Astrocyte (in vitro differentiated cells and primary cell): ENCODE results near the gene WNT16. TPM values are rescaled to one million over a fixed set of nuclear protein-coding genes. Genes with fewer than 3 reads are reported as not detected.

Experiments used
- DNase-seq: peaks from one replicate; pipeline ENCODE4 v3.0.0-alpha.2; 2010; ENCODE audit warnings: low read depth
- FAIRE-seq: peaks from 2 replicates; lab custom pipeline; 2011; peaks lifted over from hg19 to GRCh38; lab: Jason Lieb, UNC
- H2AFZ ChIP-seq: 2 replicates; pipeline ENCODE4 v1.6.0; 2012; ENCODE audit warnings: low read depth, low read length, inconsistent platforms
- H3K27ac ChIP-seq: 2 replicates; pipeline ENCODE4 v1.5.1; 2011; ENCODE audit warnings: low read depth, low read length, inconsistent platforms
- H3K27me3 ChIP-seq: 2 replicates; pipeline ENCODE4 v1.6.0; 2011; ENCODE audit warnings: low read length, inconsistent platforms; ENCODE audit not compliant: insufficient read depth
- H3K36me3 ChIP-seq: 2 replicates; pipeline ENCODE4 v1.5.1; 2011; ENCODE audit warnings: low read length, inconsistent platforms; ENCODE audit not compliant: insufficient read depth
- H3K4me1 ChIP-seq: 2 replicates; pipeline ENCODE4 v1.5.1; 2011; ENCODE audit warnings: low read length, inconsistent platforms; ENCODE audit not compliant: insufficient read depth
- H3K4me2 ChIP-seq: 2 replicates; pipeline ENCODE4 v1.6.0; 2012; ENCODE audit warnings: low read length, inconsistent platforms
- H3K4me3 ChIP-seq: 2 replicates; pipeline ENCODE4 v1.5.1; 2011; ENCODE audit warnings: low read depth, mild to moderate bottlenecking, low read length, inconsistent platforms; ENCODE audit not compliant: insufficient read depth
- H3K79me2 ChIP-seq: 2 replicates; pipeline ENCODE4 v1.6.0; 2012; ENCODE audit warnings: mild to moderate bottlenecking, low read length, inconsistent platforms; ENCODE audit not compliant: insufficient read depth
- H3K9ac ChIP-seq: 2 replicates; pipeline ENCODE4 v1.6.0; 2012; ENCODE audit warnings: mild to moderate bottlenecking, low read length, inconsistent platforms
- H3K9me3 ChIP-seq: 2 replicates; pipeline ENCODE4 v1.5.1; 2012; ENCODE audit warnings: low read depth, mild to moderate bottlenecking, low read length, inconsistent platforms; ENCODE audit not compliant: insufficient read depth
- H4K20me1 ChIP-seq: 2 replicates; pipeline ENCODE4 v1.6.0; 2012; ENCODE audit warnings: low read length, inconsistent platforms; ENCODE audit not compliant: insufficient read depth
- H3K27ac Mint-ChIP-seq: one replicate; pipeline ENCODE4 v1.8.0; 2021; ENCODE audit warnings: mild to moderate bottlenecking, mixed read lengths; ENCODE audit not compliant: unreplicated experiment
- H3K27me3 Mint-ChIP-seq: one replicate; pipeline ENCODE4 v1.8.0; 2021; ENCODE audit warnings: low read depth, mixed read lengths; ENCODE audit not compliant: unreplicated experiment
- H3K36me3 Mint-ChIP-seq: one replicate; pipeline ENCODE4 v1.8.0; 2021; ENCODE audit warnings: low read depth, mixed read lengths; ENCODE audit not compliant: unreplicated experiment
- H3K4me1 Mint-ChIP-seq: one replicate; pipeline ENCODE4 v1.8.0; 2021; ENCODE audit warnings: low read depth, mixed read lengths; ENCODE audit not compliant: unreplicated experiment
- H3K4me3 Mint-ChIP-seq: one replicate; pipeline ENCODE4 v1.8.0; 2021; ENCODE audit warnings: mild to moderate bottlenecking, moderate library complexity, mixed read lengths; ENCODE audit not compliant: unreplicated experiment
- H3K9me3 Mint-ChIP-seq: one replicate; pipeline ENCODE4 v1.8.0; 2021; ENCODE audit warnings: mild to moderate bottlenecking, mixed read lengths; ENCODE audit not compliant: unreplicated experiment
- CTCF ChIP-seq: IDR thresholded peaks from 2 replicates; pipeline ENCODE4 v1.5.1; 2011; ENCODE audit warnings: low read depth, mild to moderate bottlenecking, inconsistent platforms, low read length, moderate library complexity; ENCODE audit not compliant: insufficient read depth
- EZH2 ChIP-seq: IDR thresholded peaks from 2 replicates; pipeline ENCODE4 v1.6.1; 2012; ENCODE audit warnings: mild to moderate bottlenecking, low read length, inconsistent platforms; ENCODE audit not compliant: insufficient read depth
- total RNA-seq: library from RNA; stranded (reverse); gene quantifications from 2 replicates; pipeline ENCODE4 v1.2.1, GENCODE V29; 2021

The WNT16 gene
- total RNA-seq, 1 donor from 2014 or later = 0.07 TPM

- no peak for TF ChIP-seq CTCF
- TF ChIP-seq EZH2 = no peak
- Mint-ChIP-seq H3K36me3 (no peaks in the 10 kb centered on the region), H3K27ac (no peak overlapping the region), H3K4me1 (peaks cover 3% of the 10 kb centered on the region), H3K9me3 (peaks cover 1% of the 10 kb centered on the region), H3K4me3 (no peak overlapping the region), H3K27me3 (peaks cover 5% of the 10 kb centered on the region)
- Histone ChIP-seq H2AFZ (no peak overlapping the region), H3K4me1 (no peaks in the 10 kb centered on the region), H3K9me3 (no peaks in the 10 kb centered on the region), H3K79me2 (no peaks in the 10 kb centered on the region), H3K4me2 (no peak overlapping the region), H3K4me3 (no peak overlapping the region), H4K20me1 (no peaks in the 10 kb centered on the region), H3K27ac (no peak overlapping the region), H3K9ac (no peak overlapping the region), H3K27me3 (no peaks in the 10 kb centered on the region), H3K36me3 (no peaks in the 10 kb centered on the region)
- DNase-seq (no peak), FAIRE-seq (no peak)
These were observed 6.3 kb upstream of the WNT16 start for GRCh38 chr7:121322460-121322859.

- H3K36me3 Mint-ChIP-seq = no peaks in the 10 kb centered on the region
- no peak for TF ChIP-seq EZH2
- no peak for TF ChIP-seq CTCF
These were observed 5.1 kb upstream of the WNT16 start for GRCh38 chr7:121323515-121324302.

GRCh38 chr7:121327671-121328070 is 1.1 kb upstream of the WNT16 start:
- Mint-ChIP-seq H3K36me3 (no peaks in the 10 kb centered on the region), H3K9me3 (no peaks in the 10 kb centered on the region), H3K27me3 (peaks cover 44% of the 10 kb centered on the region), H3K27ac (no peak overlapping the region), H3K4me3 (no peak overlapping the region), H3K4me1 (peaks cover 3% of the 10 kb centered on the region)
- peaks cover 11% of the 10 kb centered on the region for H3K4me1 ChIP-seq
- H2AFZ ChIP-seq = no peak overlapping the region
- H3K4me3 ChIP-seq = no peak overlapping the region
- no peak overlapping the region for H3K4me2 ChIP-seq
- no peaks in the 10 kb centered on the region for H4K20me1 ChIP-seq
- no peak overlapping the region for H3K27ac ChIP-seq
- H3K27me3 ChIP-seq = peaks cover 22% of the 10 kb centered on the region
- TF ChIP-seq EZH2 = no peak
- no peaks in the 10 kb centered on the region for H3K36me3 ChIP-seq
- H3K79me2 ChIP-seq = no peaks in the 10 kb centered on the region
- DNase-seq (no peak), FAIRE-seq (no peak)
- H3K9ac ChIP-seq = no peak overlapping the region
- H3K9me3 ChIP-seq = no peaks in the 10 kb centered on the region

More at GRCh38 chr7:121323515-121324302, 5.1 kb upstream of the WNT16 start:
- FAIRE-seq = no peak
- no peak overlapping the region for H2AFZ ChIP-seq
- Mint-ChIP-seq H3K27me3 (peaks cover 17% of the 10 kb centered on the region), H3K4me3 (no peak overlapping the region), H3K4me1 (peaks cover 3% of the 10 kb centered on the region), H3K9me3 (peaks cover 1% of the 10 kb centered on the region), H3K27ac (no peak overlapping the region)
- no peak overlapping the region for H3K4me3 ChIP-seq
- H3K9me3 ChIP-seq = no peaks in the 10 kb centered on the region
- H4K20me1 ChIP-seq = no peaks in the 10 kb centered on the region
- no peak overlapping the region for H3K27ac ChIP-seq
- H3K9ac ChIP-seq = no peak overlapping the region
- no peaks in the 10 kb centered on the region for H3K79me2 ChIP-seq
- no peaks in the 10 kb centered on the region for H3K36me3 ChIP-seq
- H3K4me2 ChIP-seq = no peak overlapping the region
- no peak for DNase-seq
- H3K4me1 ChIP-seq = no peaks in the 10 kb centered on the region
- peaks cover 5% of the 10 kb centered on the region for H3K27me3 ChIP-seq
